CD4-positive, alpha-beta memory T cell (primary cell): Measurements from ENCODE around the gene IRAK1. TPM values are rescaled to one million over a fixed set of nuclear protein-coding genes. Genes with fewer than 3 reads are reported as not detected.

Experiments used
- CTCF ChIA-PET: fragments of 350-600 bp; sonication (Branson Sonifier 250); formaldehyde crosslinking; loops from one replicate; lab custom pipeline; 2021; ENCODE audit warnings: inconsistent platforms; ENCODE audit not compliant: partially characterized antibody; lab: Charles Lee
- POLR2A ChIA-PET: fragments of 350-600 bp; sonication (Branson Sonifier 250); formaldehyde crosslinking; loops from one replicate; lab custom pipeline; 2021; ENCODE audit not compliant: partially characterized antibody; lab: Charles Lee
- DNase-seq, 5 donors: peaks; one replicate each; pipeline versions ENCODE4 v3.0.0 to v3.0.0-alpha.2; 2020 to 2022; ENCODE audit warnings: mixed read lengths in 1 of 5
- H3K27ac ChIP-seq: one replicate; pipeline ENCODE4 v1.7.0; 2013; ENCODE audit warnings: low read depth, low read length
- H3K27me3 ChIP-seq: 2 replicates; pipeline ENCODE4 v1.7.0; 2013; ENCODE audit warnings: mild to moderate bottlenecking, low read length, moderate library complexity; ENCODE audit not compliant: insufficient read depth
- H3K36me3 ChIP-seq: 2 replicates; pipeline ENCODE4 v1.7.0; 2013; ENCODE audit warnings: mild to moderate bottlenecking, low read length, moderate library complexity; ENCODE audit not compliant: insufficient read depth
- H3K4me1 ChIP-seq: 2 replicates; pipeline ENCODE4 v1.7.0; 2013; ENCODE audit warnings: mild to moderate bottlenecking, low read length, moderate library complexity; ENCODE audit not compliant: insufficient read depth
- H3K4me3 ChIP-seq, 2 donors: one replicate each; pipeline ENCODE4 v1.7.0; 2013; ENCODE audit warnings: low read length in 2 of 2, mild to moderate bottlenecking in 1 of 2
- H3K9me3 ChIP-seq, 2 donors: one replicate each; pipeline ENCODE4 v1.7.0; 2013; ENCODE audit warnings: low read length in 2 of 2, control low read depth in 1 of 2; ENCODE audit not compliant: control insufficient read depth in 1 of 2
- H3K27ac Mint-ChIP-seq, 7 donors: one replicate each; pipeline ENCODE4 v1.8.0; 2020 to 2021; ENCODE audit warnings: mixed read lengths in 7 of 7, mild to moderate bottlenecking in 6 of 7, inconsistent platforms in 3 of 7, moderate library complexity in 3 of 7
- H3K27me3 Mint-ChIP-seq, 2 donors: one replicate each; pipeline ENCODE4 v1.8.0; 2020 to 2021; ENCODE audit warnings: mixed read lengths in 2 of 2
- H3K36me3 Mint-ChIP-seq, 2 donors: one replicate each; pipeline ENCODE4 v1.8.0; 2020 to 2021; ENCODE audit warnings: mixed read lengths in 2 of 2, inconsistent platforms in 1 of 2, mild to moderate bottlenecking in 1 of 2
- H3K4me1 Mint-ChIP-seq, 4 donors: one replicate each; pipeline ENCODE4 v1.8.0; 2020 to 2021; ENCODE audit warnings: mixed read lengths in 4 of 4, mild to moderate bottlenecking in 1 of 4
- H3K4me3 Mint-ChIP-seq, 8 donors: one replicate each; pipeline ENCODE4 v1.8.0; 2020 to 2021; ENCODE audit warnings: mixed read lengths in 8 of 8, mild to moderate bottlenecking in 7 of 8, moderate library complexity in 6 of 8, inconsistent platforms in 3 of 8
- H3K9me3 Mint-ChIP-seq, 8 donors: one replicate each; pipeline ENCODE4 v1.8.0; 2020 to 2021; ENCODE audit warnings: mixed read lengths in 8 of 8, mild to moderate bottlenecking in 5 of 8, inconsistent platforms in 3 of 8, moderate library complexity in 1 of 8
- intact Hi-C: fragments of 100-400 bp; cut with micrococcal nuclease; formaldehyde crosslinking; loops from one replicate; pipeline ENCODE4 v1.15.1; 2023
- polyA plus RNA-seq, 2 donors: library from polyadenylated mRNA; unstranded; fragments of 300-500 nt; fragmentation: Illumina TruSeq; gene quantifications; one replicate each; pipeline ENCODE4 v1.2.3, GENCODE V29; 2021
- total RNA-seq, 2 experiments: library from RNA; stranded (reverse); gene quantifications; one replicate each; pipeline ENCODE4 v1.2.3, GENCODE V29; 2021

IRAK1 gene
- total and polyA plus RNA-seq, 4 experiments from 2014 or later: 38.1 to 74.5 (median 65.7) TPM

GRCh38 chrX:154059231-154059630 is 39.5 kb upstream of the IRAK1 start:
- Mint-ChIP-seq H3K9me3 (peaks cover 0 to 1% (median 0%) of the 10 kb centered on the region in 8 donors), H3K4me3 (peak overlapping the region in 2 of 8 donors; percentile 7 to 40), H3K27me3 (no peaks in the 10 kb centered on the region), H3K4me1 (peaks cover 54 to 76% (median 65%) of the 10 kb centered on the region in 4 donors), H3K36me3 (peaks cover 0 to 52% of the 10 kb centered on the region in 2 donors), H3K27ac (peak overlapping the region; percentile 1 to 81 (median 50))
- H3K27ac ChIP-seq: no peak overlapping the region
- ChIA-PET CTCF (interaction anchor here (1.3 kb wide), 1 partner anchor 12 kb away, joined by 4 read pairs; no protein-coding TSS in a partner anchor), POLR2A (interaction anchor here (1.0 kb wide), 1 partner anchor 35 kb away, joined by 4 read pairs; no protein-coding TSS in a partner anchor)
- no peaks in the 10 kb centered on the region for H3K9me3 ChIP-seq
- DNase-seq: no peak
- H3K27me3 ChIP-seq: no peaks in the 10 kb centered on the region
- H3K4me3 ChIP-seq: no peak overlapping the region
- intact Hi-C loops: loop anchor here (5.0 kb wide), 1 partner anchor 33 kb away; no protein-coding TSS in a partner anchor
- peaks cover 5% of the 10 kb centered on the region for H3K36me3 ChIP-seq
- peaks cover 77% of the 10 kb centered on the region for H3K4me1 ChIP-seq

DNA sequence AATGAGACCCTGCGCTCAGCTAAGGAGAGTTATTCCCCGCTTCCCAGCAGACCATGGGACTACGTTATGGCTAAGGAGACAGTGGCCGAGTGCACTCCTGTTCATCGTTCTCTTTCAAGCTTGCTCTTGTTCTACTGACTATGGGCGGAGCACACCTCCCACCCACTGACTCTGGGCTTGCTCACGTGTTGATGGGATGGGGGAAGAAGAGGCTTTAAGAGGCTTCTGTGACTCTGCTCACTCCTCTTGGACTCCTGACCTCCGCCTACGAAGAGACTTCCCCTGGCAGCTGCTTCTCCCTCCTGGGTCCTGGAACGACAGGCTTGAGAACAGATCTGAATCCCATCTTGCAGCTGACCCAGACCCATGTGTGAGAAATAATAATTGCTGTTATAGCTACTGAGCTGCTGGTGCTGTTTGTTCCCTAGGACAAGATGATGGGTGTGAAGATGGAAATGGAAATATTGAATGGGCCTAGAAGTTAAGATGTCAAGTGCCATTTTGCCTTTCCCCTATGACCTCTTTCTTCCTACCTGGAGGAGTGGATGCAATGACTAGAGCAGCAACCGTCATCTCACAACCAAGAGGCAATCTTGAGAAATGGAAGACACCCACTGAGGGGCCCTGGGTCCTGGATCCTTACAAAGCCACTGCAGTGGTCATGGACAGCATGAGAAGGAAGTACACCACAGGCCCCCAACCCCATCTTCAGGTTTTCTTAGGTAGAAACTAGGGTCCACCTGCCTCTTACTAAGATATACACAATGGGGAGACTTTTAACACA is 38.7 kb upstream of the IRAK1 start:
- Mint-ChIP-seq H3K36me3 (peaks cover 0 to 52% of the 10 kb centered on the region in 2 donors), H3K4me1 (peaks cover 48 to 68% (median 57%) of the 10 kb centered on the region in 4 donors), H3K27me3 (no peaks in the 10 kb centered on the region), H3K4me3 (peak overlapping the region in 4 of 8 donors; percentile 6 to 48 (median 15)), H3K9me3 (peaks cover 0 to 1% (median 0%) of the 10 kb centered on the region in 8 donors), H3K27ac (peak overlapping the region in 6 of 7 donors; percentile 3 to 75 (median 46))
- H3K36me3 ChIP-seq: peaks cover 5% of the 10 kb centered on the region
- POLR2A ChIA-PET: no interaction called here
- peaks cover 70% of the 10 kb centered on the region for H3K4me1 ChIP-seq
- CTCF ChIA-PET: interaction anchor here (1.3 kb wide), 1 partner anchor 11 kb away, joined by 4 read pairs; no protein-coding TSS in a partner anchor
- no peaks in the 10 kb centered on the region for H3K9me3 ChIP-seq
- H3K27me3 ChIP-seq: no peaks in the 10 kb centered on the region
- intact Hi-C loops: loop anchor here (5.0 kb wide), 1 partner anchor 34 kb away; no protein-coding TSS in a partner anchor
- no peak for DNase-seq
- H3K4me3 ChIP-seq: no peak overlapping the region
- H3K27ac ChIP-seq: no peak overlapping the region

GRCh38 chrX:154057791-154058190 is 38.1 kb upstream of the IRAK1 start:
- peaks cover 68% of the 10 kb centered on the region for H3K4me1 ChIP-seq
- Mint-ChIP-seq H3K27me3 (no peaks in the 10 kb centered on the region), H3K4me1 (peaks cover 44 to 67% (median 54%) of the 10 kb centered on the region in 4 donors), H3K27ac (peak overlapping the region; percentile 5 to 93 (median 53)), H3K36me3 (peaks cover 0 to 52% of the 10 kb centered on the region in 2 donors), H3K4me3 (peak overlapping the region in 4 of 8 donors; percentile 1 to 67 (median 46)), H3K9me3 (peaks cover 0 to 1% (median 0%) of the 10 kb centered on the region in 8 donors)
- H3K27me3 ChIP-seq: no peaks in the 10 kb centered on the region
- no peak overlapping the region for H3K4me3 ChIP-seq
- no peak for DNase-seq
- ChIA-PET POLR2A (no interaction called here), CTCF (interaction anchor here (2.0 kb wide), 1 partner anchor 37 kb away, joined by 5 read pairs; no protein-coding TSS in a partner anchor)
- intact Hi-C loops: loop anchor here (5.0 kb wide), 1 partner anchor 35 kb away; no protein-coding TSS in a partner anchor
- H3K36me3 ChIP-seq: peaks cover 5% of the 10 kb centered on the region
- no peaks in the 10 kb centered on the region for H3K9me3 ChIP-seq
- H3K27ac ChIP-seq: no peak overlapping the region

DNA sequence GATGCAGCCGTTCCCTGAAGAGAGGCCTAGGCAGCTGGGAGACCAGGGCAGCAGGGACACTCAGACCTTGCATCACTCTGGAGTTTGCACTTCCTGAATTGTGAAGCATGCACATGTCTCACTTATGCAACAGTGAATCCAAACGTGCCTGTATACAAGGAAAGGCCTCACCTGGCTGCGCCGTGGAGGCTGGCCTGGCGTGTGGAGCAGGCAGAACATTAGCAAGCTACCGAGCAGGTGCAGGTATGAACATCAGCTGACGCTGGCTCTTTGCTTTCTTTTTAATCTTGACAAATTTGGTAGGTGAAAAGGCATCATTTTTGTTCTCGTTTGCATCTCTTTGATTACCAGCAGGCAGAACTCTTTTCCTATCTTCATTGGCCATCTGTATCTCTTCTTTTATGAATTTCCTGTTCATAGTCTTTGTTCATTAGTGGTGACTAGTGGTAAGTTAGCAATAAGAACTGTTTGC is 37.1 kb upstream of the IRAK1 start:
- Histone ChIP-seq H3K4me1 (peaks cover 66% of the 10 kb centered on the region), H3K27me3 (no peaks in the 10 kb centered on the region), H3K27ac (no peak overlapping the region), H3K36me3 (peaks cover 5% of the 10 kb centered on the region), H3K4me3 (no peak overlapping the region), H3K9me3 (no peaks in the 10 kb centered on the region)
- Mint-ChIP-seq H3K27ac (peak overlapping the region; percentile 24 to 93 (median 60)), H3K4me3 (peak overlapping the region in 7 of 8 donors; percentile 0 to 67 (median 36)), H3K4me1 (peaks cover 42 to 66% (median 51%) of the 10 kb centered on the region in 4 donors), H3K36me3 (peaks cover 0 to 51% of the 10 kb centered on the region in 2 donors), H3K9me3 (peaks cover 0 to 1% (median 0%) of the 10 kb centered on the region in 8 donors), H3K27me3 (no peaks in the 10 kb centered on the region)
- POLR2A ChIA-PET: interaction anchor here (0.9 kb wide), 1 partner anchor 67 kb away, joined by 3 read pairs; no protein-coding TSS in a partner anchor
- DNase-seq: peak in 4 of 5 donors; percentile 32 to 45 (median 42)
- intact Hi-C loops: loop anchor here (5.0 kb wide), 1 partner anchor 35 kb away; no protein-coding TSS in a partner anchor
- CTCF ChIA-PET: interaction anchor here (0.6 to 2.0 kb wide), 3 partner anchors 38 to 80 kb away, joined by 3 to 5 read pairs (median 3); no protein-coding TSS in a partner anchor

DNA sequence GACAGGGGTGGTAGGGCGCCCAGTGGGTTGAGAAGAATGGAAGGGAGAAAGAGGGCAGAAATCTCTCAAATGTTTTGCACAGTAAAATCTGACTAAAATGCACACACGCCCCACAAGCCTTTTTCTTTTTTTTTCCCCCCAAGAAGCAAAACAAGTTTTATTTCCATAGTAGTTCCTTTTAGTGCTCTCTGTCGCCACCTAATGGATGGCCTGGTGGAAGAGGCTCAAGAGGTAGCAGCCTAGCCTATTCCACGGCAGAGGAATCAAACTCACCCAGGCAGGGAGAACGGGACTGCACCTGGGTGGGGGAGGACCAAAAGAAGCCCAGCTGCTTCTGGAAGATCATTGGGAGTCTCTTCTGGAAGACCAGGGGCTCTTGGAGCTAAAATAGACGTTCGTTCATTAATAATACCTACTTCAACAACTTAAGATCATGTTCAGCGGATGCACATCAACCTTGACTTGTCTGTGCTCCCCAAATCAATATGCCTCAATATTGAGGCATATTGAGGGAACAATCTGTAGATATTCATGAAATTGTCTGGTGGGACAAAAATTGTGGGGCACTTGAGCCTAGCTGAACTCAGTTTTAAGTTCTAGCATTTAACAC is 31.6 kb upstream of the IRAK1 start:
- no peaks in the 10 kb centered on the region for H3K27me3 ChIP-seq
- no peak overlapping the region for H3K27ac ChIP-seq
- peaks cover 6 to 52% of the 10 kb centered on the region in 2 donors for H3K36me3 Mint-ChIP-seq
- H3K27ac Mint-ChIP-seq: peak overlapping the region in 6 of 7 donors; percentile 28 to 89 (median 64)
- ChIA-PET CTCF (interaction anchor here (0.9 to 2.4 kb wide), 9 partner anchors 10 to 77 kb away, joined by 3 to 13 read pairs (median 3); no protein-coding TSS in a partner anchor), POLR2A (no interaction called here)
- DNase-seq: peak; percentile 60 to 70 (median 63)
- peaks cover 16% of the 10 kb centered on the region for H3K36me3 ChIP-seq
- H3K4me1 ChIP-seq: peaks cover 23% of the 10 kb centered on the region
- H3K4me1 Mint-ChIP-seq: peaks cover 20 to 57% (median 40%) of the 10 kb centered on the region in 4 donors
- intact Hi-C loops: loop anchor here (1.0 kb wide), 2 partner anchors 38 to 287 kb away; partner anchors contain the start of gene PLXNB3
- no peak overlapping the region for H3K4me3 ChIP-seq
- no peaks in the 10 kb centered on the region for H3K9me3 ChIP-seq
- H3K4me3 Mint-ChIP-seq: peak overlapping the region in 2 of 8 donors; percentile 1 to 32
- H3K27me3 Mint-ChIP-seq: no peaks in the 10 kb centered on the region
- H3K9me3 Mint-ChIP-seq: peaks cover 0 to 2% (median 0%) of the 10 kb centered on the region in 8 donors

DNA sequence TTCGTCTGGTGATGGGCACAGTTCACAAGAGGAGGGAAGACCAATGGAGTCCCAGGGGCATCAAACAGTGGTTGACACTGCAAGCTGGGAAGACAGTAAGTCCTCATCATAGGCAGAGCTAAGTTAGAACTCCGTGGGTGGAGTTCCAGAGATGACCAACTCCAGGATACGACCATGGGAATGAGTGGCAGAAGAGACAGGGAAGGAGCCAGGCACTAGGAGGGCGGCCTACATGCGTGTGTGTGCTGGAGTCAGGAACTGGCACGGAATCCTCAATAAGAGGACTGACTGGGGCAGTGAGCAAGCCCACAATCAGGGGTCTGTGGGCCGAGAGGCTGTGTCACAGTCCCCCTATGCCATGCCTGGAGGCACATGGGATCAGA is 30.4 kb upstream of the IRAK1 start:
- H3K27ac ChIP-seq: no peak overlapping the region
- H3K36me3 Mint-ChIP-seq: peaks cover 10 to 48% of the 10 kb centered on the region in 2 donors
- H3K27ac Mint-ChIP-seq: peak overlapping the region in 5 of 7 donors; percentile 13 to 87 (median 73)
- peak overlapping the region in 1 of 8 donors; percentile 32 for H3K4me3 Mint-ChIP-seq
- H3K27me3 ChIP-seq: no peaks in the 10 kb centered on the region
- H3K36me3 ChIP-seq: peaks cover 16% of the 10 kb centered on the region
- peaks cover 20 to 60% (median 41%) of the 10 kb centered on the region in 4 donors for H3K4me1 Mint-ChIP-seq
- ChIA-PET CTCF (interaction anchor here (0.6 to 1.3 kb wide), 3 partner anchors 30 to 82 kb away, joined by 3 read pairs; no protein-coding TSS in a partner anchor), POLR2A (no interaction called here)
- no peaks in the 10 kb centered on the region for H3K27me3 Mint-ChIP-seq
- no peak overlapping the region for H3K4me3 ChIP-seq
- H3K4me1 ChIP-seq: peaks cover 19% of the 10 kb centered on the region
- DNase-seq: no peak
- peaks cover 0 to 2% (median 0%) of the 10 kb centered on the region in 8 donors for H3K9me3 Mint-ChIP-seq
- H3K9me3 ChIP-seq: no peaks in the 10 kb centered on the region
- intact Hi-C loops: no loop called here
